Parathyroid adenoma (tissue), 2 donors: ENCODE data around the gene SETD4.

Source experiments
- H2AFZ ChIP-seq: fragments of 300-600 bp; sonication (generic); one replicate; pipeline ENCODE4 v1.7.0; 2017; ENCODE audit warnings: antibody characterized with exemption, mild to moderate bottlenecking
- H3K27ac ChIP-seq: fragments of 300-600 bp; sonication (generic); one replicate; pipeline ENCODE4 v1.7.0; 2017
- H3K27me3 ChIP-seq: fragments of 300-600 bp; sonication (generic); one replicate; pipeline ENCODE4 v1.7.0; 2017; ENCODE audit warnings: low read length; ENCODE audit not compliant: control insufficient read depth, insufficient read depth
- H3K36me3 ChIP-seq: fragments of 300-600 bp; sonication (generic); one replicate; pipeline ENCODE4 v1.7.0; 2017; ENCODE audit warnings: low read length; ENCODE audit not compliant: control insufficient read depth, insufficient read depth
- H3K4me1 ChIP-seq: fragments of 300-600 bp; sonication (generic); one replicate; pipeline ENCODE4 v1.7.0; 2017; ENCODE audit warnings: control low read depth
- H3K4me2 ChIP-seq: fragments of 300-600 bp; sonication (generic); one replicate; pipeline ENCODE4 v1.7.0; 2017; ENCODE audit warnings: low read length
- H3K4me3 ChIP-seq: fragments of 300-600 bp; sonication (generic); one replicate; pipeline ENCODE4 v1.7.0; 2017; ENCODE audit warnings: low read depth, low read length
- H3K79me2 ChIP-seq: fragments of 300-600 bp; sonication (generic); one replicate; pipeline ENCODE4 v1.7.0; 2017; ENCODE audit warnings: control low read depth
- H3K9ac ChIP-seq: fragments of 300-600 bp; sonication (generic); one replicate; pipeline ENCODE4 v1.7.0; 2017; ENCODE audit warnings: mild to moderate bottlenecking
- H3K9me3 ChIP-seq: fragments of 300-600 bp; sonication (generic); one replicate; pipeline ENCODE4 v1.7.0; 2017; ENCODE audit warnings: low read length; ENCODE audit not compliant: control insufficient read depth
- TF ChIP-seq, protein P1 (sequence below): fragments of 300-600 bp; sonication (generic); IDR thresholded peaks from one replicate; pipeline ENCODE4 v1.7.0; 2017; ENCODE audit warnings: antibody characterized with exemption, mild to moderate bottlenecking
- donor health status: primary hyperparathyroidism.

SETD4 gene

GRCh38 chr21:36060159-36060921 is at the start of gene SETD4:
TSS of gene SETD4 (minus strand) at chr21:36060526. CDS start at chr21:36058888, 1,638 bp downstream.
- H3K27me3 ChIP-seq: no peaks in the 10 kb centered on the region
- no peaks in the 10 kb centered on the region for H3K9me3 ChIP-seq
- no peaks in the 10 kb centered on the region for H3K79me2 ChIP-seq
- H3K4me2 ChIP-seq: peak within 1 kb of the TSS; percentile 94
- no peaks in the 10 kb centered on the region for H3K4me1 ChIP-seq
- H3K27ac ChIP-seq: peak within 1 kb of the TSS; percentile 85
- TF ChIP-seq, protein P1, sequence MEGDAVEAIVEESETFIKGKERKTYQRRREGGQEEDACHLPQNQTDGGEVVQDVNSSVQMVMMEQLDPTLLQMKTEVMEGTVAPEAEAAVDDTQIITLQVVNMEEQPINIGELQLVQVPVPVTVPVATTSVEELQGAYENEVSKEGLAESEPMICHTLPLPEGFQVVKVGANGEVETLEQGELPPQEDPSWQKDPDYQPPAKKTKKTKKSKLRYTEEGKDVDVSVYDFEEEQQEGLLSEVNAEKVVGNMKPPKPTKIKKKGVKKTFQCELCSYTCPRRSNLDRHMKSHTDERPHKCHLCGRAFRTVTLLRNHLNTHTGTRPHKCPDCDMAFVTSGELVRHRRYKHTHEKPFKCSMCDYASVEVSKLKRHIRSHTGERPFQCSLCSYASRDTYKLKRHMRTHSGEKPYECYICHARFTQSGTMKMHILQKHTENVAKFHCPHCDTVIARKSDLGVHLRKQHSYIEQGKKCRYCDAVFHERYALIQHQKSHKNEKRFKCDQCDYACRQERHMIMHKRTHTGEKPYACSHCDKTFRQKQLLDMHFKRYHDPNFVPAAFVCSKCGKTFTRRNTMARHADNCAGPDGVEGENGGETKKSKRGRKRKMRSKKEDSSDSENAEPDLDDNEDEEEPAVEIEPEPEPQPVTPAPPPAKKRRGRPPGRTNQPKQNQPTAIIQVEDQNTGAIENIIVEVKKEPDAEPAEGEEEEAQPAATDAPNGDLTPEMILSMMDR: no peak
- no peaks in the 10 kb centered on the region for H3K36me3 ChIP-seq
- H2AFZ ChIP-seq: peak within 1 kb of the TSS; percentile 89
- peak within 1 kb of the TSS; percentile 100 for H3K4me3 ChIP-seq
- peak within 1 kb of the TSS; percentile 29 for H3K9ac ChIP-seq

- Histone ChIP-seq H3K4me1 (no peaks in the 10 kb centered on the region), H3K36me3 (no peaks in the 10 kb centered on the region), H3K27ac (no peak overlapping the region), H2AFZ (no peak overlapping the region), H3K9me3 (no peaks in the 10 kb centered on the region), H3K4me2 (no peak overlapping the region), H3K9ac (no peak overlapping the region), H3K4me3 (no peak overlapping the region), H3K79me2 (no peaks in the 10 kb centered on the region), H3K27me3 (no peaks in the 10 kb centered on the region)
- TF ChIP-seq, protein P1: no peak
Observed at GRCh38 chr21:36109868-36110267, 49.5 kb upstream of the SETD4 start.

- no peaks in the 10 kb centered on the region for H3K4me1 ChIP-seq
- H3K9ac ChIP-seq: no peak overlapping the region
- H3K36me3 ChIP-seq: no peaks in the 10 kb centered on the region
- H3K27ac ChIP-seq: no peak overlapping the region
- no peaks in the 10 kb centered on the region for H3K9me3 ChIP-seq
- no peak overlapping the region for H3K4me2 ChIP-seq
- no peak overlapping the region for H3K4me3 ChIP-seq
- no peaks in the 10 kb centered on the region for H3K27me3 ChIP-seq
- TF ChIP-seq, protein P1: no peak
- H2AFZ ChIP-seq: no peak overlapping the region
- H3K79me2 ChIP-seq: no peaks in the 10 kb centered on the region
Observed at GRCh38 chr21:36105327-36105842, 45.1 kb upstream of the SETD4 start.

DNA sequence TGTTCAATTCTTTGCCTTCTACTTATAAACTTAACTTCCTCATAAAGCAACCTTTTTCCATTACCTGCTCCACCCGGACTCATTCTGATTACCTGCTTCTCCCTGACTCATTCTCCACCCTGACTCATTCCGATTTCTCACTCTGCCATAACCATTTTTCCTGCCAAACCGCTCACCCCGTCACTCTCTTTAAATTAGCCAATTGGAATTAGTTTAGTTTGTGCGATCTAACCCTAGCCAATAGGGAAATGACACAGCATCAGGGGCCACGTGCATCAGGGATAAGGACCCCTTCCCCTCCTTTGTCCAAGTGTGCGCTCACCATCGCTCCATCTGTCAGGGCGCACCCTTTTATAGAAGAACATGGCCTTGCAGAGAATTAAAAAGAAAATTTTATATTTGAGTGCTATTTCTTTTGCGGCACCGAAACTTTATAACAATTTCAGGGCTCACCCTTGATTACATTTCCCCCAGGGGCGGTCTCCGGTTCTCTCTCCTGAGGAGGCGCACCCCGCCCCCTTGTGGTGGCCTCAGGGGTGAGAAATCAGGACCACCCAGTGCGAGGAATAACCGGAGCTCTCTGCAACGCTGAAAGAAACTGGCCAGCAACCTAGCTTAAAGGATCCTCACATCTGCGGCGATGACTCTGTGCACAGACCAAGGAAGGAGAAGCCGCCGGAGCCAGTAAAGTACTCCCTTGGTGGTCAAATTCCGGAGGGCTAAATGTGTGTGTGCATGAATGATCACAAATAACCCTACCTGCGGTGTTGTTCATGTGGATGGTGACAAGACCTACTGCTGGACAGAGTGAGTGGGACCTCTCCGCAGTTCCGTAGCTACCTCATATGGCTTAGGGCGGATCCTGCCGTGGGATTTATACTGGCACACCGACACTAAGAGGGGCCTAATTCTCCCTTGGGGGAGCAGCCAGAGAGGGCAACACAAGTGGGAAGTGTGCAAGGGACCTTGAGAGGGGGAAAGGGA is 44.3 kb upstream of the SETD4 start:
- no peak overlapping the region for H3K4me3 ChIP-seq
- no peak overlapping the region for H3K9ac ChIP-seq
- no peak overlapping the region for H2AFZ ChIP-seq
- no peaks in the 10 kb centered on the region for H3K79me2 ChIP-seq
- no peaks in the 10 kb centered on the region for H3K36me3 ChIP-seq
- H3K27ac ChIP-seq: no peak overlapping the region
- H3K27me3 ChIP-seq: no peaks in the 10 kb centered on the region
- H3K4me2 ChIP-seq: no peak overlapping the region
- no peaks in the 10 kb centered on the region for H3K9me3 ChIP-seq
- no peaks in the 10 kb centered on the region for H3K4me1 ChIP-seq
- TF ChIP-seq, protein P1: no peak
